GM21528 (cell line): ENCODE data around the gene MBP.
A peak's percentile ranks its signal among the peaks of the same experiment; 100 is the strongest.

Source experiments
- ATAC-seq: cut with Tn5 transposase; IDR thresholded peaks from one replicate; pipeline ENCODE4 v1.9.1; 2021; ENCODE audit warnings: mild to moderate bottlenecking, moderate library complexity; ENCODE audit not compliant: unreplicated experiment, low FRiP score

Gene MBP

GRCh38 chr18:77088963-77089722 is 43.4 kb downstream of the MBP start:
- ATAC-seq = no peak

- ATAC-seq = no peak
Measured at GRCh38 chr18:77087393-77088141, 45.0 kb downstream of the MBP start.

GRCh38 chr18:77086656-77087392 is 45.8 kb downstream of the MBP start:
- ATAC-seq = no peak

GRCh38 chr18:77086034-77086433 is 46.5 kb downstream of the MBP start:
- no peak for ATAC-seq

- no peak for ATAC-seq
Measured at GRCh38 chr18:77084688-77085035, 47.9 kb downstream of the MBP start.

- no peak for ATAC-seq
Measured at GRCh38 chr18:77082316-77082955, 50.1 kb downstream of the MBP start.

GRCh38 chr18:77081390-77081778 is 51.2 kb downstream of the MBP start:
- ATAC-seq = no peak

- peak; percentile 83 for ATAC-seq
Measured at GRCh38 chr18:77079954-77080682, 52.5 kb downstream of the MBP start.

GRCh38 chr18:77079088-77079487 is 53.5 kb downstream of the MBP start:
- no peak for ATAC-seq

- no peak for ATAC-seq
Measured at GRCh38 chr18:77078690-77079070, 53.9 kb downstream of the MBP start.

- ATAC-seq = no peak
Measured at GRCh38 chr18:77077941-77078689, 54.5 kb downstream of the MBP start.

GRCh38 chr18:77077401-77077800 is 55.2 kb downstream of the MBP start:
- no peak for ATAC-seq

GRCh38 chr18:77076111-77076510 is 56.5 kb downstream of the MBP start:
- no peak for ATAC-seq

GRCh38 chr18:77074431-77074830 is 58.2 kb downstream of the MBP start:
- ATAC-seq = no peak

- ATAC-seq = no peak
Measured at GRCh38 chr18:77073336-77074093, 59.1 kb downstream of the MBP start.

- no peak for ATAC-seq
Measured at GRCh38 chr18:77072566-77072965, 60.0 kb downstream of the MBP start.

- ATAC-seq = no peak
Measured at GRCh38 chr18:77071711-77072292, 60.8 kb downstream of the MBP start.

- no peak for ATAC-seq
Measured at GRCh38 chr18:77071061-77071460, 61.5 kb downstream of the MBP start.

GRCh38 chr18:77070627-77071026 is 62.0 kb downstream of the MBP start:
- ATAC-seq = no peak
